Measurements from ENCODE around the gene MAP1LC3C.
"Not testable (repeated sequence)": the region's sequence is repeated elsewhere in the genome, so short reads cannot be mapped to it uniquely, and the experiment has no call there.

The MAP1LC3C gene

GRCh38 chr1:242000434-242000833 is 1.5 kb upstream of the MAP1LC3C start:
- DNase-seq (ENCODE audit: low read depth, low spot score) = no peak
- TF ChIP-seq FOXP2 (optimal IDR thresholded peaks at IDR 0.05; ENCODE audit: control extremely low read depth, extremely low read length, insufficient read depth) = no peak
- TF ChIP-seq POLR2AphosphoS5 (IDR thresholded peaks at IDR 0.05; ENCODE audit: borderline replicate concordance, low read depth, low read length) = no peak
- TF ChIP-seq EZH2 (IDR thresholded peaks at IDR 0.05) = no peak
- H3K9ac ChIP-seq (ENCODE audit: insufficient read length) = no peak overlapping the region
- H3K27ac ChIP-seq = no peak overlapping the region
- H3K36me3 ChIP-seq (ENCODE audit: insufficient read depth, low read length) = no peaks in the 10 kb centered on the region
- H3K9me3 ChIP-seq (ENCODE audit: low read depth, low read length) = no peaks in the 10 kb centered on the region
- H3K4me3 ChIP-seq = no peak overlapping the region

DNA sequence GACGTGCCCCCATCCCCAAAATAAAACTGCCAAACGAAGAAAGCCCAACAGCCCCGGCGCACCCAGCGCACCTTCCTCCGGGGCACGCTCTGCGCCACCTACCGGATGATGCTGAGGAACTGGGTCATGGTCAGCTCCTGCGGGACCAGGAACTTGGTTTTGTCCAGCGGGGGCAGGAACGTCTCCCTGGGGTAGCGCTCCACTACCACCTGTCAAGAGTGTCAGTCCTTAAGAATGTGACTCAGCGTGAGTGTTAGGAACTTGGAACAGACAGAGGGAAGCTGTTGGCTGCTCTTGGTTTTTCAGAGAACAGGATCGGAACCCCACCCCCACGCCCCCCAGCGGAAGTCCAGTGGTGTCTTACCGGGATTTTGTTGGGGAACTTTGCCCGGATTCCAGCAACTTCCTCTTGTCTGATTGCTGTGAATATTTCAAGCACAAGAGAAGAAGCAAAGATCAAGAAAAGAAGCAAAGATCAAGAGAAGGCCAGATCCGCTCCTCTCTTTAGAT is 431 bp downstream of the MAP1LC3C start:
- H3K9ac ChIP-seq (ENCODE audit: insufficient read length) = no peak overlapping the region
- no peak overlapping the region for H3K4me3 ChIP-seq
- no peak for DNase-seq (ENCODE audit: low read depth, low spot score)
- H3K36me3 ChIP-seq (ENCODE audit: insufficient read depth, low read length) = no peaks in the 10 kb centered on the region
- no peak overlapping the region for H3K27ac ChIP-seq
- TF ChIP-seq FOXP2 (optimal IDR thresholded peaks at IDR 0.05; ENCODE audit: control extremely low read depth, extremely low read length, insufficient read depth) (no peak), POLR2AphosphoS5 (IDR thresholded peaks at IDR 0.05; ENCODE audit: borderline replicate concordance, low read depth, low read length) (no peak), EZH2 (IDR thresholded peaks at IDR 0.05) (no peak)
- no peaks in the 10 kb centered on the region for H3K9me3 ChIP-seq (ENCODE audit: low read depth, low read length)

GRCh38 chr1:241997401-241997998 is 1.4 kb downstream of the MAP1LC3C start:
- H3K36me3 ChIP-seq (ENCODE audit: insufficient read depth, low read length) = no peaks in the 10 kb centered on the region
- no peaks in the 10 kb centered on the region for H3K9me3 ChIP-seq (ENCODE audit: low read depth, low read length)
- no peak overlapping the region for H3K9ac ChIP-seq (ENCODE audit: insufficient read length)
- TF ChIP-seq EZH2 (IDR thresholded peaks at IDR 0.05) = no peak
- TF ChIP-seq FOXP2 (optimal IDR thresholded peaks at IDR 0.05; ENCODE audit: control extremely low read depth, extremely low read length, insufficient read depth) = no peak
- no peak for TF ChIP-seq POLR2AphosphoS5 (IDR thresholded peaks at IDR 0.05; ENCODE audit: borderline replicate concordance, low read depth, low read length)
- H3K27ac ChIP-seq = no peak overlapping the region
- no peak overlapping the region for H3K4me3 ChIP-seq
- no peak for DNase-seq (ENCODE audit: low read depth, low spot score)

GRCh38 chr1:241994171-241994570 is 4.7 kb downstream of the MAP1LC3C start:
- Histone ChIP-seq H3K36me3 (ENCODE audit: insufficient read depth, low read length) (no peaks in the 10 kb centered on the region), H3K9ac (ENCODE audit: insufficient read length) (no peak overlapping the region), H3K27ac (no peak overlapping the region), H3K4me3 (no peak overlapping the region), H3K9me3 (ENCODE audit: low read depth, low read length) (no peaks in the 10 kb centered on the region)
- no peak for TF ChIP-seq EZH2 (IDR thresholded peaks at IDR 0.05)
- no peak for TF ChIP-seq POLR2AphosphoS5 (IDR thresholded peaks at IDR 0.05; ENCODE audit: borderline replicate concordance, low read depth, low read length)
- TF ChIP-seq FOXP2 (optimal IDR thresholded peaks at IDR 0.05; ENCODE audit: control extremely low read depth, extremely low read length, insufficient read depth) = no peak
- no peak for DNase-seq (ENCODE audit: low read depth, low spot score)

DNA sequence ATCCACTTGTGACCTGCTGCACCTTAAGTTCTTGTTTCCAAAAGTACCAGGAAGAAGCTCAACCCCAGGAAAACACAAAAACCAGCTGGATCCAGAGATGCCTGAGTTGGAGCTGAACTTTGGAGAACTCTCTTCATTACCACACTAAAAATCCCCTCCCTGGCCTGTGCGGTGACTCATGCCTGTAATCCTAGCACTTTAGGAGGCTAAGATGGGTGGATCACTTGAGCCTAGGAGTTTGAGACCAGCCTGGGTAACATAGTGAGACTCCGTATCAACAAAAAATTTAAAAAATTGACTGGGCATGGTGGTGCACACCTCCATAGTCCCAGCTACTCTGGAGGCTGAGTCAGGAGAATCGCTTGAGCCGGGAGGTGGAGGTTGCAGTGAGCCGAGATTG is 6.2 kb downstream of the MAP1LC3C start:
- TF ChIP-seq POLR2AphosphoS5 (IDR thresholded peaks at IDR 0.05; ENCODE audit: borderline replicate concordance, low read depth, low read length) (no peak), EZH2 (IDR thresholded peaks at IDR 0.05) (no peak), FOXP2 (optimal IDR thresholded peaks at IDR 0.05; ENCODE audit: control extremely low read depth, extremely low read length, insufficient read depth) (no peak)
- DNase-seq (ENCODE audit: low read depth, low spot score) = no peak

GRCh38 chr1:241990040-241990439 is 8.9 kb downstream of the MAP1LC3C start:
- DNase-seq (ENCODE audit: low read depth, low spot score) = no peak
- Histone ChIP-seq H3K9ac (ENCODE audit: insufficient read length) (no peak overlapping the region), H3K36me3 (ENCODE audit: insufficient read depth, low read length) (no peaks in the 10 kb centered on the region), H3K27ac (no peak overlapping the region), H3K4me3 (no peak overlapping the region), H3K9me3 (ENCODE audit: low read depth, low read length) (no peaks in the 10 kb centered on the region)
- TF ChIP-seq EZH2 (IDR thresholded peaks at IDR 0.05) (no peak), FOXP2 (optimal IDR thresholded peaks at IDR 0.05; ENCODE audit: control extremely low read depth, extremely low read length, insufficient read depth) (no peak), POLR2AphosphoS5 (IDR thresholded peaks at IDR 0.05; ENCODE audit: borderline replicate concordance, low read depth, low read length) (no peak)

More for the DNA sequence above, 6.2 kb downstream of the MAP1LC3C start:
- Histone ChIP-seq H3K36me3 (ENCODE audit: insufficient read depth, low read length) (no peaks in the 10 kb centered on the region), H3K4me3 (no peak overlapping the region), H3K9me3 (ENCODE audit: low read depth, low read length) (no peaks in the 10 kb centered on the region), H3K27ac (no peak overlapping the region), H3K9ac (ENCODE audit: insufficient read length) (no peak overlapping the region)

- H3K4me3 ChIP-seq; H3K36me3 ChIP-seq (ENCODE audit: insufficient read depth, low read length); DNase-seq (ENCODE audit: low read depth, low spot score); H3K9ac ChIP-seq (ENCODE audit: insufficient read length); H3K9me3 ChIP-seq (ENCODE audit: low read depth, low read length); H3K27ac ChIP-seq: not testable (repeated sequence)
These were observed 10.4 kb downstream of the MAP1LC3C start for GRCh38 chr1:241988389-241988930.

DNA sequence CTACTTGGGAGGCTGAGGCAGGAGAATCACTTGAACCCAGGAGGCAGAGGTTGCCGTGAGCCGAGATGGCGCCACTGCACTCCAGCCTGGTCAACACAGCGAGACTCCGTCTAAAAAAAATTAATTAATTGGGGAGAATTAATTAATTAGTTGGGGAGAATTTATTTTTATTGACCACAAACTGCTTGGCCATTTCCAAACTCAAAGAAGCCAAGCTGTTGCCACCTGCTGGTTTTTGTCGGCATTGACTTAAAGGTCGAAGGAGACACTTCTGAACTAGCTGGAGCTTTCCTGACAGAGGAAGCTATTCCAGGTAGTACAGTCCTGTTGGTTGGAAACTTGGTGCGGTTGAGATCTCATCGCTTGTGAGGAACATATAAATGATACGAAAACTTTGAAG is 13.1 kb downstream of the MAP1LC3C start:
- Histone ChIP-seq H3K9me3 (ENCODE audit: low read depth, low read length) (no peaks in the 10 kb centered on the region), H3K36me3 (ENCODE audit: insufficient read depth, low read length) (no peaks in the 10 kb centered on the region), H3K9ac (ENCODE audit: insufficient read length) (no peak overlapping the region), H3K4me3 (no peak overlapping the region), H3K27ac (no peak overlapping the region)
- TF ChIP-seq FOXP2 (optimal IDR thresholded peaks at IDR 0.05; ENCODE audit: control extremely low read depth, extremely low read length, insufficient read depth) (no peak), POLR2AphosphoS5 (IDR thresholded peaks at IDR 0.05; ENCODE audit: borderline replicate concordance, low read depth, low read length) (no peak), EZH2 (IDR thresholded peaks at IDR 0.05) (no peak)
- DNase-seq (ENCODE audit: low read depth, low spot score) = no peak

DNA sequence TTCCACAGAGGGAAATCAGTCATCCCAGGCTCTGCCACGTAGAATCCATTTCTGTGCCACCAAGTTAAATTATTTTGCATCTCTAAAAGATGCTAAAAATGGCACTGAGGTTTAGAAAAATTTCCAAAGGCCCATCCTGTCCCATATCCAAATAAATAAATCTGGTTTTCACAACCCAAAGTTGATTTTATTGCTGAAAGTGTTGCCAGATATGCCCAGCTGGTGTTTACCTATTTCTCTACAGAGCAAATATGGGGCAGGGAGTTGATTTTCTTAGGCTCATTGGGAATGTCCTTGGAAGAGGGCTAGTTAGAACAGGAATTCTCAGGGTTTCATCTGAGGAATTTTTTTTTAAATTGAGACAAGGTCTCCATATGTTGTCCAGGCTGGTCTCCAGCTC is 19.0 kb downstream of the MAP1LC3C start:
- no peak overlapping the region for H3K27ac ChIP-seq
- no peaks in the 10 kb centered on the region for H3K36me3 ChIP-seq (ENCODE audit: insufficient read depth, low read length)
- TF ChIP-seq EZH2 (IDR thresholded peaks at IDR 0.05) (no peak), FOXP2 (optimal IDR thresholded peaks at IDR 0.05; ENCODE audit: control extremely low read depth, extremely low read length, insufficient read depth) (no peak), POLR2AphosphoS5 (IDR thresholded peaks at IDR 0.05; ENCODE audit: borderline replicate concordance, low read depth, low read length) (no peak)
- H3K4me3 ChIP-seq = no peak overlapping the region
- no peak overlapping the region for H3K9ac ChIP-seq (ENCODE audit: insufficient read length)
- DNase-seq (ENCODE audit: low read depth, low spot score) = no peak
- no peaks in the 10 kb centered on the region for H3K9me3 ChIP-seq (ENCODE audit: low read depth, low read length)
